OCI-LY7 (cell line): Measurements from ENCODE around the gene PTGES3. TPM values are rescaled to one million over a fixed set of nuclear protein-coding genes. Genes with fewer than 3 reads are reported as not detected.
A peak's percentile ranks its signal among the peaks of the same experiment; 100 is the strongest.

Source experiments
- BruUV-seq: library from RNA; stranded (reverse); fragments of 400-500 nt; replicated peaks from 2 replicates; lab custom pipeline; 2021; lab: Mats Ljungman, UMichigan
- CTCF ChIA-PET: fragments of 300-600 bp; sonication (Branson Sonifier 250); formaldehyde crosslinking; loops from one replicate; lab custom pipeline; 2022; ENCODE audit warnings: antibody characterized with exemption; ENCODE audit not compliant: unreplicated experiment; lab: Charles Lee
- POLR2A ChIA-PET: fragments of 300-600 bp; sonication (Branson Sonifier 250); formaldehyde crosslinking; loops from one replicate; lab custom pipeline; 2022; ENCODE audit warnings: antibody characterized with exemption; lab: Charles Lee
- DNase-seq: peaks from one replicate; pipeline ENCODE4 v3.0.0-alpha.2; 2015; ENCODE audit warnings: low spot score
- H2AFZ ChIP-seq: fragments of 200-600 bp; sonication (generic), shearing (Covaris generic); 2 replicates; pipeline ENCODE4 v1.6.1; 2014; ENCODE audit warnings: mild to moderate bottlenecking, antibody characterized with exemption, low read length, moderate library complexity
- H3K27ac ChIP-seq: fragments of 200-600 bp; sonication (generic); 2 replicates; pipeline ENCODE4 v1.5.1; 2014; ENCODE audit warnings: mixed run types, low read depth, mild to moderate bottlenecking, moderate library complexity, low read length, inconsistent platforms; ENCODE audit not compliant: poor library complexity, severe bottlenecking
- H3K36me3 ChIP-seq: fragments of 200-600 bp; sonication (generic); 2 replicates; pipeline ENCODE4 v1.6.1; 2014; ENCODE audit warnings: mild to moderate bottlenecking, antibody characterized with exemption, low read length, moderate library complexity, mixed read lengths; ENCODE audit not compliant: insufficient read depth
- H3K4me1 ChIP-seq: fragments of 200-600 bp; sonication (generic); 2 replicates; pipeline ENCODE4 v1.5.1; 2014; ENCODE audit warnings: mild to moderate bottlenecking, low read length; ENCODE audit not compliant: insufficient read depth, poor library complexity, severe bottlenecking
- H3K4me2 ChIP-seq: fragments of 200-600 bp; sonication (generic); 2 replicates; pipeline ENCODE4 v1.6.1; 2014; ENCODE audit warnings: mild to moderate bottlenecking, low read length
- H3K4me3 ChIP-seq: fragments of 200-600 bp; sonication (generic); 2 replicates; pipeline ENCODE4 v1.5.1; 2014; ENCODE audit warnings: mild to moderate bottlenecking, low read depth, low read length; ENCODE audit not compliant: poor library complexity, severe bottlenecking
- H3K79me2 ChIP-seq: fragments of 200-600 bp; sonication (generic); 2 replicates; pipeline ENCODE4 v1.6.1; 2016; ENCODE audit warnings: low read depth, mild to moderate bottlenecking, low read length, moderate library complexity, mixed read lengths; ENCODE audit not compliant: insufficient read depth
- H3K9me2 ChIP-seq: fragments of 200-600 bp; sonication (generic); 2 replicates; pipeline ENCODE4 v1.6.1; 2016; ENCODE audit warnings: mild to moderate bottlenecking, low read length, mixed read lengths; ENCODE audit not compliant: insufficient read depth
- H3K9me3 ChIP-seq: fragments of 200-600 bp; sonication (generic); 2 replicates; pipeline ENCODE4 v1.6.1; 2014; ENCODE audit warnings: mild to moderate bottlenecking, mixed run types, low read length, mixed read lengths
- H4K20me1 ChIP-seq: fragments of 200-600 bp; sonication (generic); 2 replicates; pipeline ENCODE4 v1.6.1; 2014; ENCODE audit warnings: mild to moderate bottlenecking, antibody characterized with exemption, low read length, moderate library complexity, mixed read lengths; ENCODE audit not compliant: insufficient read depth
- CTCF ChIP-seq: fragments of 200-600 bp; sonication (generic); conservative IDR thresholded peaks from 2 replicates; pipeline ENCODE4 v1.5.1; 2014; ENCODE audit warnings: mild to moderate bottlenecking, antibody characterized with exemption, low read length, moderate library complexity, mixed read lengths
- EZH2phosphoT487 ChIP-seq: fragments of 200-600 bp; sonication (generic); IDR thresholded peaks from 2 replicates; pipeline ENCODE4 v1.6.1; 2018; ENCODE audit warnings: low read depth, borderline replicate concordance, mild to moderate bottlenecking, mixed run types, antibody characterized with exemption, low read length, moderate library complexity, mixed read lengths
- intact Hi-C: fragments of 100-400 bp; cut with micrococcal nuclease; formaldehyde crosslinking; loops from one replicate; pipeline ENCODE4 v1.10.0; 2022; ENCODE audit not compliant: unreplicated experiment
- total RNA-seq, 2 experiments: library from RNA; depleted of rRNA in 1 of 2; stranded (reverse); fragments of >200 nt in 1 of 2; shearing (Covaris generic) in 1 of 2; gene quantifications; 2 replicates each; pipeline ENCODE4 v1.2.3, GENCODE V29; 2014 to 2022

Gene PTGES3
- total RNA-seq, 2 experiments from 2014 or later: 91.2 to 269 TPM

DNA sequence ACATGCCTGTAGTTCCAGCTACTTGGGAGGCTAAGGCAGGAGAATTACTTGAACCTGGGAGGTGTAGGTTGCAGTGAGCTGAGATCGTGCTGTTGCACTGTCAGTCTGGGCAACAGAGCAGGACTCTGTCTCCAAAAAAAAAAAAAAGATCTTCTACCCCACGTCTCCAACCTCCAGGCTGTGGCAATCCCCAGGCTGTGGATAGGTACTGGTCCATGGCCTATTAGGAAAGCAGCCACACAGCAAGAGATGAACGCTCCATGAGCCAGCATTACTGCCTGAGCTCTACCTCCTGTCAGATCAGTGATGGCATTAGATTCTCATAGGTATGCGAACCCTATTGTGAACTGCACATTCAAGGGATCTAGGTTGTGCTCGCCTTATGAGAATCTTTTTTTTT lies 6.1 kb upstream of the PTGES3 start:
- no peaks in the 10 kb centered on the region for H4K20me1 ChIP-seq
- no peak for DNase-seq
- H3K27ac ChIP-seq: no peak overlapping the region
- H3K79me2 ChIP-seq: peaks cover 3% of the 10 kb centered on the region; the same call in 1 of the 2 replicates
- no peak overlapping the region for H2AFZ ChIP-seq
- intact Hi-C loops: no loop called here
- no peak overlapping the region for H3K4me2 ChIP-seq
- H3K9me2 ChIP-seq: no peaks in the 10 kb centered on the region
- no peak for TF ChIP-seq EZH2phosphoT487
- TF ChIP-seq CTCF: no peak
- ChIA-PET CTCF (no interaction called here), POLR2A (interaction anchor here (0.7 kb wide), 1 partner anchor 716 kb away, joined by 6 read pairs; no protein-coding TSS in a partner anchor)
- no TSS peak for BruUV-seq
- no peaks in the 10 kb centered on the region for H3K36me3 ChIP-seq
- H3K4me1 ChIP-seq: peaks cover 12% of the 10 kb centered on the region
- no peaks in the 10 kb centered on the region for H3K9me3 ChIP-seq
- H3K4me3 ChIP-seq: no peak overlapping the region

- peaks cover 33% of the 10 kb centered on the region for H3K4me1 ChIP-seq
- ChIA-PET POLR2A (interaction anchor here (0.6 to 2.8 kb wide), 9 partner anchors 12 to 108 kb away, joined by 3 to 11 read pairs (median 4); partner anchors contain the start of gene PRIM1), CTCF (interaction anchor here (0.6 kb wide), 1 partner anchor 530 kb away, joined by 3 read pairs; no protein-coding TSS in a partner anchor)
- TSS peak; percentile 99 for BruUV-seq
- intact Hi-C loops: loop anchor here (1.0 to 5.0 kb wide), 6 partner anchors 36 to 761 kb away; partner anchors contain the start of genes NAB2, NACA and PYM1
- peak overlapping the region; percentile 36 for H2AFZ ChIP-seq
- H3K4me3 ChIP-seq: peak overlapping the region; percentile 94
- DNase-seq: no peak
- peaks cover 40% of the 10 kb centered on the region for H3K36me3 ChIP-seq
- no peaks in the 10 kb centered on the region for H3K9me3 ChIP-seq
- peak overlapping the region; percentile 91 for H3K27ac ChIP-seq
- H3K4me2 ChIP-seq: peak overlapping the region; percentile 89
- peaks cover 20% of the 10 kb centered on the region; the same call in 1 of the 2 replicates for H4K20me1 ChIP-seq
- no peaks in the 10 kb centered on the region for H3K9me2 ChIP-seq
- TF ChIP-seq CTCF (no peak), EZH2phosphoT487 (no peak)
- peaks cover 50% of the 10 kb centered on the region for H3K79me2 ChIP-seq
Measured at GRCh38 chr12:56688846-56689109, 694 bp upstream of the PTGES3 start.
